Kidney (tissue), 14 donors: ENCODE data around the gene SH3BP5. TPM values are rescaled to one million over a fixed set of nuclear protein-coding genes. Genes with fewer than 3 reads are reported as not detected.

Experiments
- DNase-seq, 5 donors: peaks; one replicate each; pipeline ENCODE4 v3.0.0-alpha.2; 2013 to 2020
- FAIRE-seq: peaks from 2 replicates; lab custom pipeline; 2012; peaks lifted over from hg19 to GRCh38; lab: Jason Lieb, UNC
- H3K27ac ChIP-seq, 2 donors: one replicate each; pipeline ENCODE4 v1.7.0; 2013; ENCODE audit warnings: low read depth in 2 of 2, low read length in 2 of 2, inconsistent platforms in 1 of 2
- H3K27me3 ChIP-seq: one replicate; pipeline ENCODE4 v1.7.1; 2013; ENCODE audit warnings: low read length, inconsistent platforms; ENCODE audit not compliant: control insufficient read depth, insufficient read depth
- H3K36me3 ChIP-seq, 3 donors: one replicate each; pipeline versions ENCODE4 v1.7.0 to v1.7.1; 2013; ENCODE audit warnings: low read length in 3 of 3, control low read depth in 1 of 3, inconsistent platforms in 1 of 3; ENCODE audit not compliant: insufficient read depth in 3 of 3, control insufficient read depth in 2 of 3
- H3K4me1 ChIP-seq, 3 donors: one replicate each; pipeline versions ENCODE4 v1.7.0 to v1.7.1; 2013; ENCODE audit warnings: low read length in 3 of 3, inconsistent platforms in 1 of 3, low read depth in 1 of 3; ENCODE audit not compliant: control insufficient read depth in 2 of 3, insufficient read depth in 2 of 3
- H3K4me3 ChIP-seq, 3 donors: one replicate each; pipeline versions ENCODE4 v1.7.0 to v1.8.1; 2013; ENCODE audit warnings: low read length in 3 of 3, control low read depth in 1 of 3, inconsistent platforms in 1 of 3
- H3K9ac ChIP-seq, 3 donors: one replicate each; pipeline versions ENCODE4 v1.7.0 to v1.7.1; 2013; ENCODE audit warnings: low read length in 3 of 3, control low read depth in 1 of 3, inconsistent platforms in 1 of 3
- H3K9me3 ChIP-seq, 3 donors: one replicate each; pipeline versions ENCODE4 v1.7.0 to v1.7.1; 2013; ENCODE audit warnings: low read length in 3 of 3, control low read depth in 1 of 3, inconsistent platforms in 1 of 3; ENCODE audit not compliant: control insufficient read depth in 2 of 3, insufficient read depth in 1 of 3
- CTCF ChIP-seq: IDR thresholded peaks from 3 replicates; pipeline ENCODE4 v1.5.1; 2012; ENCODE audit warnings: mild to moderate bottlenecking, moderate library complexity, borderline replicate concordance; ENCODE audit not compliant: insufficient read depth; ENCODE audit errors: extremely low read depth
- intact Hi-C: fragments of 100-400 bp; cut with DNase I; formaldehyde crosslinking; loops from one replicate; pipeline ENCODE4 v1.11.1; 2022
- polyA plus RNA-seq: library from polyadenylated mRNA; stranded (reverse); fragments of 350-450 nt; fragmentation: Illumina TruSeq; extraction: RNeasy Lipid Tissue Mini Kit (QIAGEN cat#74804); gene quantifications from one replicate; pipeline ENCODE4 v1.2.3, GENCODE V29; 2014; ENCODE audit warnings: low read depth, low replicate concordance; ENCODE audit not compliant: insufficient read depth
- total RNA-seq: library from RNA; stranded (reverse); fragmentation: NEBNext Ultra II Directional; extraction: Animal tissue kit (Norgen Biotek cat#: 25700); gene quantifications from one replicate; pipeline ENCODE4 v1.2.1, GENCODE V29; 2021
- donor health status: control.
- donor health status: control.
- donor health status: control.
- donor health status: control.
- donor health status: control.
- donor health status: DM: yes; HTN: yes; CAD: no.
- donor health status: Normal renal cell carcinoma (clear cell type).

Gene SH3BP5
- total and polyA plus RNA-seq, 2 donors from 2014 or later: 39.1 to 109 TPM

GRCh38 chr3:15348246-15348645, 15.9 kb upstream of the SH3BP5 start:
- no peaks in the 10 kb centered on the region for H3K36me3 ChIP-seq
- intact Hi-C loops: no loop called here
- no peak overlapping the region for H3K9ac ChIP-seq
- H3K9me3 ChIP-seq: peaks cover 0 to 7% (median 0%) of the 10 kb centered on the region in 3 donors
- H3K4me1 ChIP-seq: peaks cover 0 to 2% (median 0%) of the 10 kb centered on the region in 3 donors
- no peaks in the 10 kb centered on the region for H3K27me3 ChIP-seq
- no peak overlapping the region for H3K27ac ChIP-seq
- DNase-seq (no peak), FAIRE-seq (no peak)
- no peak for TF ChIP-seq CTCF
- H3K4me3 ChIP-seq: no peak overlapping the region

GRCh38 chr3:15347737-15348110, 15.3 kb upstream of the SH3BP5 start:
- no peak for FAIRE-seq
- no peak for TF ChIP-seq CTCF
- intact Hi-C loops: no loop called here
- no peaks in the 10 kb centered on the region for H3K36me3 ChIP-seq
- peaks cover 0 to 7% (median 0%) of the 10 kb centered on the region in 3 donors for H3K9me3 ChIP-seq
- H3K27ac ChIP-seq: no peak overlapping the region
- H3K27me3 ChIP-seq: no peaks in the 10 kb centered on the region
- no peak overlapping the region for H3K9ac ChIP-seq
- H3K4me1 ChIP-seq: peaks cover 0 to 2% (median 0%) of the 10 kb centered on the region in 3 donors
- H3K4me3 ChIP-seq: no peak overlapping the region
- DNase-seq: no peak

GRCh38 chr3:15347063-15347736, 14.8 kb upstream of the SH3BP5 start:
- FAIRE-seq (no peak), DNase-seq (no peak)
- H3K27ac ChIP-seq: no peak overlapping the region
- peaks cover 0 to 7% (median 0%) of the 10 kb centered on the region in 3 donors for H3K9me3 ChIP-seq
- intact Hi-C loops: no loop called here
- no peak overlapping the region for H3K4me3 ChIP-seq
- no peaks in the 10 kb centered on the region for H3K36me3 ChIP-seq
- peaks cover 0 to 2% (median 0%) of the 10 kb centered on the region in 3 donors for H3K4me1 ChIP-seq
- TF ChIP-seq CTCF: no peak
- H3K27me3 ChIP-seq: no peaks in the 10 kb centered on the region
- H3K9ac ChIP-seq: no peak overlapping the region
